Panc1 (cell line): Measurements from ENCODE around the gene PIAS4.

Experiments used
- CTCF ChIP-seq: fragments of 450-650 bp; IDR thresholded peaks from 2 replicates; pipeline ENCODE4 v1.5.1; 2017; ENCODE audit warnings: mild to moderate bottlenecking
- POLR2AphosphoS5 ChIP-seq: IDR thresholded peaks from 2 replicates; pipeline ENCODE4 v1.6.1; 2012; ENCODE audit warnings: mild to moderate bottlenecking, low read depth, low read length, moderate library complexity
- REST ChIP-seq, 2 experiments: IDR thresholded peaks; 2 replicates each; pipeline ENCODE4 v1.6.1; 2011 to 2012; ENCODE audit warnings: low read depth in 2 of 2, control low read depth in 1 of 2, low read length in 1 of 2, mild to moderate bottlenecking in 1 of 2, moderate library complexity in 1 of 2; ENCODE audit not compliant: insufficient read depth in 1 of 2
- TCF7L2 ChIP-seq: IDR thresholded peaks from 2 replicates; pipeline ENCODE4 v1.6.1; 2011; ENCODE audit warnings: mild to moderate bottlenecking, low read depth, low read length, inconsistent platforms

- no peak for TF ChIP-seq POLR2AphosphoS5
- TF ChIP-seq CTCF: no peak
- no peak for TF ChIP-seq REST (IDR thresholded peaks at IDR 0.05; ENCODE audit: insufficient read depth in 1 of 2, low read depth in 2 of 2, low read length in 1 of 2)
- no peak for TF ChIP-seq TCF7L2
Observed at GRCh38 chr19:3981373-3981735, 26.2 kb upstream of the PIAS4 start.
